ENCODE data around the gene PRKD1. TPM values are rescaled to one million over a fixed set of nuclear protein-coding genes. Genes with fewer than 3 reads are reported as not detected.

The PRKD1 gene
- total and polyA plus RNA-seq, 2 of the 13 experiments (the other 11 are each of a cell fraction or from before 2014, with no cell fraction given), result 0.22 to 1.3 TPM

DNA sequence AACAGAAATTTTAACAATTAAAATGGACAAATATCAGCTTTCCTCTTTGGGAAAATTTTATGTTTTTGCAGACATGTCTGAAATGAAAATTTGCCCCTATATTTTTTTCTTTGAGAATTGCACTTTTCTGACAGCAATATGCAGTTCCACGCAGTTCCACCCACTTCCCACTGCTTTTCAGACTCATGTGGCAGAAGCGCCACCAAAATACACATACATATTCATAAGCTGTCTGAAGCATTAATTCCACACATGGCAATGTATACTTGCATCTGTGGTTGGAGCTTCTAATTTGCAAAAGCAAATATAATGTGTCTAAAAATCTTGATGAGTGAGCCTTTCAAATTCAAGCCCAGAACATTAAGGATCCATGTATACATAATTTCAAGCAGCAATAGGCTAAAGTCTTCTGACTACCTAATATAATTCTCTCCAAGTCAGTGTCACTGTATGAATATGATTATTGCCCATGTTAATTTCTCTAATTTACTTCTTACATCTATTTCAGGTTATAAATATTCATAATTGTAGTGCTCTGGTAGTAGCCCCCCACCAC, 129.5 kb downstream of the PRKD1 start:
- no peaks in the 10 kb centered on the region for H4K20me1 ChIP-seq (ENCODE audit: insufficient read depth, low read length)
- no peak for ATAC-seq
- no peaks in the 10 kb centered on the region for H3K27me3 ChIP-seq (ENCODE audit: control insufficient read depth in 1 of 2, insufficient read depth in 2 of 2, low read length in 2 of 2)
- FAIRE-seq, result no peak
- H3K4me1 ChIP-seq (ENCODE audit: insufficient read depth, low read length), result no peaks in the 10 kb centered on the region
- no peak overlapping the region for H2AFZ ChIP-seq (ENCODE audit: low read length)
- TF ChIP-seq, protein P1, sequence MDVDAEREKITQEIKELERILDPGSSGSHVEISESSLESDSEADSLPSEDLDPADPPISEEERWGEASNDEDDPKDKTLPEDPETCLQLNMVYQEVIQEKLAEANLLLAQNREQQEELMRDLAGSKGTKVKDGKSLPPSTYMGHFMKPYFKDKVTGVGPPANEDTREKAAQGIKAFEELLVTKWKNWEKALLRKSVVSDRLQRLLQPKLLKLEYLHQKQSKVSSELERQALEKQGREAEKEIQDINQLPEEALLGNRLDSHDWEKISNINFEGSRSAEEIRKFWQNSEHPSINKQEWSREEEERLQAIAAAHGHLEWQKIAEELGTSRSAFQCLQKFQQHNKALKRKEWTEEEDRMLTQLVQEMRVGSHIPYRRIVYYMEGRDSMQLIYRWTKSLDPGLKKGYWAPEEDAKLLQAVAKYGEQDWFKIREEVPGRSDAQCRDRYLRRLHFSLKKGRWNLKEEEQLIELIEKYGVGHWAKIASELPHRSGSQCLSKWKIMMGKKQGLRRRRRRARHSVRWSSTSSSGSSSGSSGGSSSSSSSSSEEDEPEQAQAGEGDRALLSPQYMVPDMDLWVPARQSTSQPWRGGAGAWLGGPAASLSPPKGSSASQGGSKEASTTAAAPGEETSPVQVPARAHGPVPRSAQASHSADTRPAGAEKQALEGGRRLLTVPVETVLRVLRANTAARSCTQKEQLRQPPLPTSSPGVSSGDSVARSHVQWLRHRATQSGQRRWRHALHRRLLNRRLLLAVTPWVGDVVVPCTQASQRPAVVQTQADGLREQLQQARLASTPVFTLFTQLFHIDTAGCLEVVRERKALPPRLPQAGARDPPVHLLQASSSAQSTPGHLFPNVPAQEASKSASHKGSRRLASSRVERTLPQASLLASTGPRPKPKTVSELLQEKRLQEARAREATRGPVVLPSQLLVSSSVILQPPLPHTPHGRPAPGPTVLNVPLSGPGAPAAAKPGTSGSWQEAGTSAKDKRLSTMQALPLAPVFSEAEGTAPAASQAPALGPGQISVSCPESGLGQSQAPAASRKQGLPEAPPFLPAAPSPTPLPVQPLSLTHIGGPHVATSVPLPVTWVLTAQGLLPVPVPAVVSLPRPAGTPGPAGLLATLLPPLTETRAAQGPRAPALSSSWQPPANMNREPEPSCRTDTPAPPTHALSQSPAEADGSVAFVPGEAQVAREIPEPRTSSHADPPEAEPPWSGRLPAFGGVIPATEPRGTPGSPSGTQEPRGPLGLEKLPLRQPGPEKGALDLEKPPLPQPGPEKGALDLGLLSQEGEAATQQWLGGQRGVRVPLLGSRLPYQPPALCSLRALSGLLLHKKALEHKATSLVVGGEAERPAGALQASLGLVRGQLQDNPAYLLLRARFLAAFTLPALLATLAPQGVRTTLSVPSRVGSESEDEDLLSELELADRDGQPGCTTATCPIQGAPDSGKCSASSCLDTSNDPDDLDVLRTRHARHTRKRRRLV (CRISPR knock-in tag; IDR thresholded peaks at IDR 0.05), result no peak
- TF ChIP-seq MTF1 (CRISPR knock-in tag; IDR thresholded peaks at IDR 0.05), result no peak
- H3K9me3 ChIP-seq (ENCODE audit: low read length), result peaks cover 94% of the 10 kb centered on the region
- in situ Hi-C loops (cut with HindIII; ENCODE audit: extremely low pct_ligation_motif_present, low pct_unique_long_range_greater_than_20kb) (no loop called here), intact Hi-C loops (cut with micrococcal nuclease; ENCODE audit: unreplicated experiment) (no loop called here)
- no peaks in the 10 kb centered on the region for H3K79me2 ChIP-seq (ENCODE audit: insufficient read depth, low read length)
- 37% methylated on average over 2 of the region's 2 CpGs for WGBS (ENCODE audit: low lambda C conversion rate)
- no peak overlapping the region for H3K4me2 ChIP-seq (ENCODE audit: low read depth, low read length)
- H3K9ac ChIP-seq (ENCODE audit: insufficient read depth, low read depth, low read length), result no peak overlapping the region
- no peak for DNase-seq (ENCODE audit: low spot score)
- no TSS peak for BruUV-seq (replicated peaks)
- H3K27ac ChIP-seq (ENCODE audit: extremely low read length, insufficient read depth, low read length), result no peak overlapping the region
- no peaks in the 10 kb centered on the region for H3K36me3 ChIP-seq (replicated peaks in 1 of 2; ENCODE audit: control insufficient read depth in 1 of 2, insufficient read depth in 2 of 2, low read length in 2 of 2)
- CTCF ChIA-PET (ENCODE audit: low intra/inter-chr PET ratio, low total read pairs), result no interaction called here
- POLR2A ChIA-PET, result no interaction called here
- H3K4me3 ChIP-seq (replicated peaks in 1 of 3; ENCODE audit: insufficient read depth in 1 of 3, low read depth in 2 of 3, low read length in 3 of 3), result no peak overlapping the region

DNA sequence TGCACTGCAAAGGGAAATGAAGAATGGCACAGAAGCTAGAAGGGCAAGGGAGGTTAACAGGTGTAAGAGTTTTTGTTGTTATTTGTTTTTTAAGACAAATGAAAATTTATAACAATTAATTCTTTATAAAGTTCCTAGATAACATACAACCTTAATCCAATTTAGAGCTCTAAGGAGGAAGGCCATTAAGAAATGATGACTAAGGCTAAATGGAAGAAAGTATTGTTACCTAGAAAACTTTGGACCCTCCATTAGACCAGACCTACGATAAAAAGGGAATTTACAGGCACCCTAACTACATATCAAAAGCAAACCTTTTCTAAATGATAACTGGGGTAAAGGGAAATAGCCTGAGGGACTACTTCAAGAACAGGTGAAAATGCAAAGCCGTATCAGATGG, 130.8 kb downstream of the PRKD1 start:
- Histone ChIP-seq H3K79me2 (ENCODE audit: insufficient read depth, low read length) (no peaks in the 10 kb centered on the region), H3K36me3 (replicated peaks in 1 of 2; ENCODE audit: control insufficient read depth in 1 of 2, insufficient read depth in 2 of 2, low read length in 2 of 2) (no peaks in the 10 kb centered on the region), H3K27me3 (ENCODE audit: control insufficient read depth in 1 of 2, insufficient read depth in 2 of 2, low read length in 2 of 2) (no peaks in the 10 kb centered on the region), H3K4me2 (ENCODE audit: low read depth, low read length) (no peak overlapping the region), H3K4me1 (ENCODE audit: insufficient read depth, low read length) (no peaks in the 10 kb centered on the region), H2AFZ (ENCODE audit: low read length) (no peak overlapping the region), H4K20me1 (ENCODE audit: insufficient read depth, low read length) (no peaks in the 10 kb centered on the region), H3K4me3 (replicated peaks in 1 of 3; ENCODE audit: insufficient read depth in 1 of 3, low read depth in 2 of 3, low read length in 3 of 3) (no peak overlapping the region), H3K9me3 (ENCODE audit: low read length) (peaks cover 93% of the 10 kb centered on the region), H3K27ac (ENCODE audit: extremely low read length, insufficient read depth, low read length) (no peak overlapping the region), H3K9ac (ENCODE audit: insufficient read depth, low read depth, low read length) (no peak overlapping the region)
- TF ChIP-seq ZNF12 (CRISPR knock-in tag; IDR thresholded peaks at IDR 0.05) (no peak), MAFF (IDR thresholded peaks at IDR 0.05; ENCODE audit: low read depth, low read length) (peak; percentile 90), ZNF883 (CRISPR knock-in tag; IDR thresholded peaks at IDR 0.05; ENCODE audit: not compliant biosample characterization) (no peak), MAFK (conservative IDR thresholded peaks at IDR 0.05 in 1 of 2, IDR thresholded peaks at IDR 0.05 in 1 of 2; ENCODE audit: low read length in 2 of 2) (peak; percentile 91 to 95), ZNF766 (CRISPR knock-in tag; IDR thresholded peaks at IDR 0.05; ENCODE audit: borderline replicate concordance) (no peak), RARG (CRISPR knock-in tag; IDR thresholded peaks at IDR 0.05; ENCODE audit: low read depth) (no peak), ETV6 (CRISPR knock-in tag; conservative IDR thresholded peaks at IDR 0.05) (no peak), ZFP36 (IDR thresholded peaks at IDR 0.05; ENCODE audit: borderline replicate concordance, low read depth, low read length, partially characterized antibody) (no peak), ZNF543 (CRISPR knock-in tag; IDR thresholded peaks at IDR 0.05) (no peak)
- TF ChIP-seq, protein P2, sequence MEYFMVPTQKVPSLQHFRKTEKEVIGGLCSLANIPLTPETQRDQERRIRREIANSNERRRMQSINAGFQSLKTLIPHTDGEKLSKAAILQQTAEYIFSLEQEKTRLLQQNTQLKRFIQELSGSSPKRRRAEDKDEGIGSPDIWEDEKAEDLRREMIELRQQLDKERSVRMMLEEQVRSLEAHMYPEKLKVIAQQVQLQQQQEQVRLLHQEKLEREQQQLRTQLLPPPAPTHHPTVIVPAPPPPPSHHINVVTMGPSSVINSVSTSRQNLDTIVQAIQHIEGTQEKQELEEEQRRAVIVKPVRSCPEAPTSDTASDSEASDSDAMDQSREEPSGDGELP (IDR thresholded peaks at IDR 0.05; ENCODE audit: borderline replicate concordance, low read depth), result no peak
- intact Hi-C loops (cut with micrococcal nuclease; ENCODE audit: unreplicated experiment) (no loop called here), in situ Hi-C loops (cut with HindIII; ENCODE audit: extremely low pct_ligation_motif_present, low pct_unique_long_range_greater_than_20kb) (no loop called here)
- ATAC-seq (no peak), DNase-seq (ENCODE audit: low spot score) (no peak), FAIRE-seq (no peak)
- ChIA-PET CTCF (ENCODE audit: low intra/inter-chr PET ratio, low total read pairs) (no interaction called here), POLR2A (no interaction called here)
- no TSS peak for BruUV-seq (replicated peaks)
- whole genome bisulfite sequencing (ENCODE audit: low lambda C conversion rate), result 12% methylated on average over 2 of the region's 2 CpGs

All from HepG2 (cell line).